ENCODE results near the gene OR10G8.

Gene OR10G8

DNA sequence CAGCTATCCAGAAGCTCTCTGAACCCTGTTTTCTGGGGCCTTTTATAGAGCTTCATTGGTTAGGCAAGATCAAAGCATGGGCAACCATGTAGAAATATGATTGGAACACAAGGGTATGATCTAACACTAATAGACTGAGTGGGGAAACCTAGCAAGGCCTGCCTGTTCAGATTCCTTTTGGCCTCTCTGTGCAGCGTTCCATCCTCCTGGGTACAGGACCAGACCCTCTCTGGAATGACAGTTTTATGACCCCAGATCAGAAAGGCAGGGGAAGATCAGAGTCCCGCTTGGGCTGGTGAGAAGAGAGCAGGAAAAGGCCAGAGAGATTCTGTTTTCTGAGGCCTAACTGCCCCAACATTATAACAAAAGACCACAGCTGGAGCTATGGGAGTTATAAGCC lies 52.0 kb downstream of the OR10G8 start:
- no peak for DNase-seq

DNA sequence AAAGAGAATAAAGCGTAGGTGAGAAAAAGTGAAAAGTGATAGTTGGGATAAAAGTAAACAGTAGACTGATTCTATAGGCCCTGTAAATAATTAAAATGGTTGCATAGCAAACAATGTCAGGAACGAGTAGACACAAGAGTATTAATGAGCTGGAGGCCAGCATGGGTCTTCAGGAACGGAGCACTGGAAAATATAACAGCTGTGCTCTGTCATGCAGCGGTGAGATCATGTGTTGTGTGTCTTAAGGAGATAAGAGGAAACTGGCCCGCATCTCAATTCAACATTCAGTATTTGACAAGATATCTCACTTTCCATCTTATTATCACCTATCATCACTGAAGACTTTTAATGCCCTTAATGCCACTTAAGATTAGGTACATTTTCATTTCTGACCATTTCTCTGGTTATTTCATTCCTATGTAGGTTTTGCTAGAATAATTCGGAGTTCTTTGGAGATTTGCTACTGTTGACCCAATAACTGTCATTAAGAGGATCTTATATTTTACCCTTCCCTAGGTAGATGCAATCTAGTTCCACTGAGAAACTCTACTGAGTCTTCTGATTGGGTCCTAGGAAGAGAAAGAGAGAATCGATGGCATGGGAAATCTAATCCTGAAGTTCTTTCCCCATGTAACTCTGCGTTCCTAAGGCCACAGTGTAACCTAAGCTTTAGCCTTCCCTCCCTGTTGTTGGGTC lies 53.2 kb downstream of the OR10G8 start:
- DNase-seq: no peak
